ENCODE results near the gene SPEM1. TPM values are rescaled to one million over a fixed set of nuclear protein-coding genes. Genes with fewer than 3 reads are reported as not detected.

SPEM1 gene
- total RNA-seq, 1 donor from 2014 or later, result not detected

DNA sequence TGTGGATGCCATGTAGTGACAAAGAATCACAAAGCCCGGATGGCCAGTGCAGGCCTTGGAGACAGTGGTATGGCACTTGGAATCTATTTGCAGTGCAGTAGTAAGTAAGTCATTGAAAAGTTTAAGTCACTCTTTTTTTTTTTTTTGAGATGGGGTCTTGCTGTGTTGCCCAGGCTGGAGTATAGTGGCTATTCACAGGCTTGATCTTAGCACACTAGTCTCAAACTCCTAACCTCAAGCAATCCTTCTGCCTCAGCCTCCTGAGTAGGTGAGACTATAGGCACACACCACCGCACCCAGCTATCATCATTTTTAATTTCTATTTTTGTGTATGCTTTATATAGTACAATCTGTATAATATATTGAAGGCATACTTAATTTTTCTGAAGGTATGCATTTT is 21.5 kb upstream of the SPEM1 start:
- intact Hi-C loops (cut with micrococcal nuclease), result no loop called here

DNA sequence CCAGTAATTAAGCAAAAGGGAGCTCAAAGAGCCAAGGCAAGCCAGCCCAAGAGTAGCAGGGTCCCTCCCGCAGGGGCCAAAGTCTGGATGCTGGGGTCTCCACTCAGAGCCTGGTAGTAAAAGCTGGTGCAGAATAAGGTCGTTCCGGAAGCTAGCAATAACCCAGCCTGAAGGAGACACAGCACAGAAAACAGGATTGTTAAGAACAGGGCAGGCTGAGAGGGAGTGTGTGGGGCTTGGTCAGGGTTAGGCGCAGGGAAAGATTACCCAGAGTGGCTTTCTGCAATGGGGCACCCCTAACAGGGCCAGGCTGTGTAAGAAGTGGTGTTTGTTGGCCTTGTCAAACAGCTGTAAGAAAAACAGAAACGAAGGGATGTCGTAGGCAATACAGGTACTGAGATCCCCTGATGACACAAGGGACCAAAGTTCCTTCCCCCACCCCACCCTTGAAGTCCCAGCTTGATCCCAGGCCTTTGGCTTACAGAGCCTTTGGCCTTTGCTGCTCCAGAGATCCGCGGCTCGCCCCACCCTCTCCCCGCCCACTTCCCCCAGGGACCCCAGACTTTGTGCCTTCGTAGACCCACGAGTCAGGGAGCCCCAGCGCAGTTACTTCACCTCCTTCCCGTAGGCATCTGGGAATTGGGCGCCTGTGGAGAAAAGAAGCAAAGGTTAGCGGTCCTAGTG is 16.9 kb upstream of the SPEM1 start:
- intact Hi-C loops (cut with micrococcal nuclease), result loop anchor here (5.0 kb wide), 3 partner anchors 51 to 284 kb away; partner anchors contain the start of genes CTDNEP1, ELP5, KCTD11 and TP53

DNA sequence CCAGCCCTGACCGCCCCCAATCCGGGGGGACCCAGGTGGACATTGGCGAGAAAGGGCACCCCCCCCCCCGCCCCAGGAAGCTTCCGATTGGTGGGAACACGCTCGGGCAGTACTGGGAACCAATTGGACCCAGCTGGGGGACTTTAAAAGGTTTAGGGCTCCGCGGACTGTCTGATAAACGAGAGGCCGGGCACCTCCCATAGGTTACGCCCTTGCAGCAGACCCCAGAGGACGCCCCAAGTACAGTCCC is 16.5 kb upstream of the SPEM1 start:
- intact Hi-C loops (cut with micrococcal nuclease), result loop anchor here (5.0 kb wide), 3 partner anchors 51 to 284 kb away; partner anchors contain the start of genes CTDNEP1, ELP5, KCTD11 and TP53

- intact Hi-C loops (cut with micrococcal nuclease), result loop anchor here (1.0 to 5.0 kb wide), 6 partner anchors 10 to 283 kb away; partner anchors contain the start of genes CTDNEP1, ELP5, KCTD11 and PLSCR3
These were observed 16.0 kb upstream of the SPEM1 start, which contains the start of gene TMEM256 for GRCh38 chr17:7403977-7404736. Gene TMEM256, minus strand, starts transcription at chr17:7404097. Its CDS starts 13 bp downstream, at chr17:7404084.

GRCh38 chr17:7404737-7405349 is 15.3 kb upstream of the SPEM1 start:
- intact Hi-C loops (cut with micrococcal nuclease), result loop anchor here (1.0 to 5.0 kb wide), 6 partner anchors 11 to 282 kb away; partner anchors contain the start of genes CTDNEP1, ELP5, KCTD11 and PLSCR3

- intact Hi-C loops (cut with micrococcal nuclease), result no loop called here
These were observed 14.5 kb upstream of the SPEM1 start for GRCh38 chr17:7405350-7406234.

- intact Hi-C loops (cut with micrococcal nuclease), result no loop called here
These were observed 13.8 kb upstream of the SPEM1 start for GRCh38 chr17:7406235-7406825.

DNA sequence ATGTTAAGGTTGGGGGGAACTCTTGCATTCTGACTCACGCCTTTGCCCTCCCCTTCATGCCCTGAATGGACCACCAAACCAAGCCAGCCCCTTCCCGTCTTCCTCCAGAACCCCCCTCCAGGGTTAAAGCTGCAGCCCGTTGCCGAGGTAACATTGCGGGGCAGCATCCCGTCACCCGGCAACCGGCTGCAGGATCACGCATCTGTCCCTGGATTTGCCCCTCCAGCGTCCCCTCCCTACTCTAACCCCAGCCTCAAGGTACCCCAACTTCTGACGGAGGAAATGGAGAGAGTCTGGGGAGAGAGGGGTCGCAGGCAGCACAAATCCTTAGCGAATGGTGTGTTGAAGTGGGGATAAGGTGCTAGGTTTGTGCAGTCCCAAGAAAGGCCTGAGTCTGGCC is 13.0 kb upstream of the SPEM1 start:
- intact Hi-C loops (cut with micrococcal nuclease), result no loop called here

DNA sequence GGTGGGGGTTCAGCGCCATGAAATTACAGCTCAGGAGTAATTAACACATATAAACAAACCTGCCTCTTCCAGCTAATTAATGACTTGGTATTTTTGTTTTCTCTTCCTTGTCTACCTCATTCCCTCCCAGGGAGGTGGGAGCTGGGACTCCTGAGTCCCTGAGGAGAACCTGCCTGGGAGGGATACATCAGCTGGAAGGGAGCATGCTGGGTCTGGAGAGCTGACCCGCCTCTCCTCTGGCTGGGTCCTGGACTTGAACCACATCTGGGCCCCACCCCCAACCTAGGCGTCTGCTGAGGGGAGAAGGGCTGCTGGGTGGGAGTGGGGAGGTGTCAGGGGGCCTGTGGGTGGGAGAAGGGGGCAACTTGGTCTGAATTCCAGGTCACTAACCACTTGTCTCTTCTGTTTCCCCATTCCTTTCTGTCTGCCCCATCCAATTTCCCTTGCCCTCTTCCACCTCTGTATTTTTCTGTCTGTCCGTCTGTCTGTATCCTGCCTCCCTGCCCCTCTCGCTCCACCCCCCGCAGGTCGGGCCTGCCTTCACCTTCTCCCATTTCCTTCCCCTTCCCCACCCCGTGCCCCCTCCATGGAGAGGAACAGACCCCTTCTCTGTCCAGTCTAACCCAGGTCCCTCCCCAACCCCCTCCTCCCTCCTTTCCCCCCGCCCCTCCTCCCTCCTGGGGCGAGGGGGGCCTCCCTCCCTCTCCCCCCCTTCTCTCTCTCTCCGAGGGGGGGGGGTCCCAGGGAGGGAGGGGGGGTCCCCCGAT is 12.5 kb upstream of the SPEM1 start, which contains the start of gene NLGN2:
Gene NLGN2 (plus strand): TSS at position 361 of the 767 bp plus-strand sequence. CDS start 411 bp downstream, outside the sequence.
- intact Hi-C loops (cut with micrococcal nuclease), result no loop called here

GRCh38 chr17:7408252-7408727 is 11.8 kb upstream of the SPEM1 start:
- intact Hi-C loops (cut with micrococcal nuclease), result no loop called here

- intact Hi-C loops (cut with micrococcal nuclease), result no loop called here
These were observed 11.3 kb upstream of the SPEM1 start for GRCh38 chr17:7408863-7409262.

- intact Hi-C loops (cut with micrococcal nuclease), result no loop called here
These were observed 10.4 kb upstream of the SPEM1 start for GRCh38 chr17:7409716-7410115.

GRCh38 chr17:7410634-7411426 is 9.3 kb upstream of the SPEM1 start:
- intact Hi-C loops (cut with micrococcal nuclease), result no loop called here

DNA sequence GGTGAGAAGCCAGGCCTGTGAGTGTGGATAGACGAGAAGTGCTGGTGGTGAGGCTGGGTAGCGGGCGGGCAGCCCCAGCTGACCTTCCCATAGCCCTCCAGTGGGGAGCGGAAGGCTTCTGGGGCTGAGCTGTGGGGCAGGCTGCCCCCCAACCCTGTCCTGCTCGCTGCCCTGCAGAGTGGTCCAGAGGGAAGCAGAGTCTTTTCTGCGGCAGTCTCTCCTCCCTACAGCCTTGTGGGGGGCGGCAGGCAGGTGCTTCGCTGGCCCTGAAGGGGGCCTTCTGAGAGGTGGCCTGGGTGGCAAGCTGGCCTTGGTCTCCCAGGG is 8.7 kb upstream of the SPEM1 start:
- intact Hi-C loops (cut with micrococcal nuclease), result no loop called here

- intact Hi-C loops (cut with micrococcal nuclease), result no loop called here
These were observed 6.7 kb upstream of the SPEM1 start for GRCh38 chr17:7413346-7413985.

GRCh38 chr17:7414837-7415236 is 5.3 kb upstream of the SPEM1 start:
- intact Hi-C loops (cut with micrococcal nuclease), result no loop called here

DNA sequence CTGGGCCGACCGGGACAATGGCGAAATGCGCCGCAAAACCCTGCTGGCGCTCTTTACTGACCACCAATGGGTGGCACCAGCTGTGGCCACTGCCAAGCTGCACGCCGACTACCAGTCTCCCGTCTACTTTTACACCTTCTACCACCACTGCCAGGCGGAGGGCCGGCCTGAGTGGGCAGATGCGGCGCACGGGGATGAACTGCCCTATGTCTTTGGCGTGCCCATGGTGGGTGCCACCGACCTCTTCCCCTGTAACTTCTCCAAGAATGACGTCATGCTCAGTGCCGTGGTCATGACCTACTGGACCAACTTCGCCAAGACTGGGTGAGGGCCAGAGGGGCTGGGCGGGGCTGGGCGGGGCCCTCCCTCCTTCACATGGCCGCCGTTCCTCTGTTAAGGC is 4.3 kb upstream of the SPEM1 start:
- intact Hi-C loops (cut with micrococcal nuclease), result no loop called here

DNA sequence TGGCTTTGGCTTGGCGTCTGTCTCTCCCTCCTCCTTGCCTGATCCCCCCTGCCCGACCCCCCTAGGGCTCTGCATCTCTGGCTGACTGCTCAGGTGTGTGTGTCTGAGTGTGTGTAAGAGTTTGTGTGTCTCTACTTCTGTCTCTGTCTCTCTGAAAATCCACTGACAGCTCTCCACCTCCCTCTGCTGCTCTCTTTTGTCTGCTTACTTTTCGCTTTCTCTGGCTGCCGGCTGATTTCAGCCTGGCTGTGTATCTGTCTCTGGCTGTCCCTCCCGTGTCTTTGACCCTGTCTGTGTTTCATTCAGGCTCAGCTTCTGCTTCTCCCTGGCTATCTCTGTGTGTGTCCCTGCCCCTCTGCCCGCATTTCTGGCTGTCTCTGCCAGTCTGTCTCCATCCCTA is 3.8 kb upstream of the SPEM1 start:
- intact Hi-C loops (cut with micrococcal nuclease), result no loop called here
